ENCODE measurements around the gene LSM11. TPM values are rescaled to one million over a fixed set of nuclear protein-coding genes. Genes with fewer than 3 reads are reported as not detected.

Gene LSM11
- total RNA-seq, 1 donor: 4.9 TPM

GRCh38 chr5:157800137-157800536, 56.6 kb downstream of the LSM11 start:
- no peak for TF ChIP-seq CTCF (IDR thresholded peaks at IDR 0.05; ENCODE audit: insufficient read depth, low read length)
- DNase-seq (ENCODE audit: low read depth): no peak
- no peak overlapping the region for H3K4me3 ChIP-seq (ENCODE audit: low read depth, low read length)

DNA sequence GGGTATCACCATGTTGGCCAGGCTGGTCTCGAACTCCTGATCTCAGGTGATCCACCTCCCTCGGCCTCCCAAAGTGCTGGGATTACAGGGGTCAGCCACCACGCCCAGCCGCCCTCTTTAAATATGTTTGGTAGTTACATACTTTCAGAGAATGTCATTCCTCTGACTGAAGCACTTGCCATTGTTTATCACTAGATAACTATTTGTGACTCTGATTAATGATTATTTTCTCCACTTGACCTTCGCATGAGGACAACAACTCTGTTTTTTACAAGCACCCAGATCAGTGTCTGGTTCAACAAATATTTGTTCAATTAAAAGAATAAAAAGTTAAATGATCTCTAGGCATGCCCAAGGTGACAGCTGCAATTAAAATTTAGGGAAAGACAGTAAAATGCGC, 59.2 kb downstream of the LSM11 start:
- no peak overlapping the region for H3K4me3 ChIP-seq (ENCODE audit: low read depth, low read length)
- TF ChIP-seq CTCF (IDR thresholded peaks at IDR 0.05; ENCODE audit: insufficient read depth, low read length): no peak
- DNase-seq (ENCODE audit: low read depth): no peak

- no peak for TF ChIP-seq CTCF (IDR thresholded peaks at IDR 0.05; ENCODE audit: insufficient read depth, low read length)
- H3K4me3 ChIP-seq (ENCODE audit: low read depth, low read length): no peak overlapping the region
- no peak for DNase-seq (ENCODE audit: low read depth)
These were observed 64.5 kb downstream of the LSM11 start for GRCh38 chr5:157808043-157808442.

Small RNA genes within 50 kb of the gene (small RNA-seq; reads per million reads assigned to genes)
- gene AC026407.1 (not detected), gene RNU6-260P (not detected)

Other genes starting within 250 kb of the LSM11 start
- gene ADAM19, start 167.9 kb upstream of the LSM11 start, total RNA-seq (ENCODE audit: low replicate concordance): 11.2 and 15.5 TPM in 2 replicates
- gene SOX30, start 91.3 kb upstream of the LSM11 start, total RNA-seq (ENCODE audit: low replicate concordance): 0.09 TPM in 1 of 2 replicates, not detected in the other
- not detected in 2 replicates for gene C5orf52, start 72.2 kb upstream of the LSM11 start, total RNA-seq (ENCODE audit: low replicate concordance)
- 18.2 and 23.0 TPM in 2 replicates for gene THG1L, start 12.3 kb upstream of the LSM11 start, total RNA-seq (ENCODE audit: low replicate concordance)
- 34.3 and 78.6 TPM in 2 replicates for gene CLINT1, start 115.4 kb downstream of the LSM11 start, total RNA-seq (ENCODE audit: low replicate concordance)